NCI-H1930 (cell line): ENCODE data around the gene HIBADH.
A peak's percentile ranks its signal among the peaks of the same experiment; 100 is the strongest.
"Not testable (repeated sequence)": the region's sequence is repeated elsewhere in the genome, so short reads cannot be mapped to it uniquely, and the experiment has no call there.

Experiments
- DNase-seq, 2 experiments: peaks; one replicate each; lab custom pipeline; 2025; lab: John Stamatoyannopoulos, UW

The HIBADH gene

DNA sequence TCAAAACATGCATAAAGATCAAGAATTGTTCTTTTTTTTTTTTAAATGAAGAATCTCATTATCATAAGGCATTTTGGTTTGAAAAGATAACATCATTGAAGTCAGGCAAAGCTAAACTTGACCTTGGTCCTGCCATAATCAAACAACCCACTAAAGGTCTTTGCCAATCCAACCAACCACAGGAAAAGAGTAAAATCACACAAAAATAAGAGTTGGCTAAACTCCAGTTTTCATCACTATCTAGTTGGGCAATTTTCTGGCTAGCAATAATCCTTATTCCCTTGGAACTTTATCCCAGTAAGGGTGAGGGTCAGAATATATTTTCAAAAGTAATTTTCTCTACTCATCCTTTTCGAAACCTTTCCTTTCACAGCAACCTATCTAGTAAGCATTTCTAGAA, 62.4 kb downstream of the HIBADH start:
- DNase-seq = no peak

DNA sequence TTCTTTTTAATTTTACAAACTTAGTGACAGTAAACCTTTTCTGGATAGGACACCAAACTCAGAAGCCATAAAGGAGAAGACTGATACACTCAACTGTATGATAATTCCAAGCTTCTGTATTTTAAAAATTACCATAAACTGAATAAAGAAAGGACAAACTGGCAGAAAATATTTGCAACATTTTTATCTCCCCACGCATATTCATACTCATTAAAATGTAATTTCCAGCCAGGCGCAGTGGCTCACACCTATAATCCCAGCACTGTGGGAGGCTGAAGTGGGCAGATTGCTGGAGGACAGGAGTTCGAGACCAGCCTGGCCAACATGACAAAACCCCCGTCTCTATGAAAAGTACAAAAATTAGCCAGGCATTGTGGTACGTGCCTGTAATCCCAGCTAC, 67.7 kb downstream of the HIBADH start:
- no peak for DNase-seq

- no peak for DNase-seq
These were observed 69.5 kb downstream of the HIBADH start for GRCh38 chr7:27593226-27593625.

- DNase-seq = no peak
These were observed 72.3 kb downstream of the HIBADH start for GRCh38 chr7:27590416-27590815.

GRCh38 chr7:27587429-27587828, 75.3 kb downstream of the HIBADH start:
- no peak for DNase-seq

DNA sequence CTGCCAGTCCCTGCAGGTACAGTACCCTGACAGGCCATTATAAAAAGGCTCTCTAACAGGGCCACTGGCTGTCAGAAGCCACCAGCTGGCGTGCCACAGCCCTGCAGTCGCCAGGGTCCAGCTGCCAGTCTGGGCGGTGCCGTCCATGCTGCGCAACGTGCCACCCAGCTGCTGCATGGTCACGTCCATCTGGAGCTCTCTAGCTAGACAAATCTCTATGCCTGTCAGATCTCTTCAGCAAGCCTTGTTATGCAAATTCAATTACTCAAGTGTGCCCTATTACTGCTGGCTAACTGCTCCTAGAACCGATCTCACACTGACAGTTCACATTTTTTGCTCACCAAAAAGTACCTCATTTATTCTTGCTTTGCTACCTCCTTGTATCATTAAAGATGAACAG, 75.9 kb downstream of the HIBADH start:
- no peak for DNase-seq

DNA sequence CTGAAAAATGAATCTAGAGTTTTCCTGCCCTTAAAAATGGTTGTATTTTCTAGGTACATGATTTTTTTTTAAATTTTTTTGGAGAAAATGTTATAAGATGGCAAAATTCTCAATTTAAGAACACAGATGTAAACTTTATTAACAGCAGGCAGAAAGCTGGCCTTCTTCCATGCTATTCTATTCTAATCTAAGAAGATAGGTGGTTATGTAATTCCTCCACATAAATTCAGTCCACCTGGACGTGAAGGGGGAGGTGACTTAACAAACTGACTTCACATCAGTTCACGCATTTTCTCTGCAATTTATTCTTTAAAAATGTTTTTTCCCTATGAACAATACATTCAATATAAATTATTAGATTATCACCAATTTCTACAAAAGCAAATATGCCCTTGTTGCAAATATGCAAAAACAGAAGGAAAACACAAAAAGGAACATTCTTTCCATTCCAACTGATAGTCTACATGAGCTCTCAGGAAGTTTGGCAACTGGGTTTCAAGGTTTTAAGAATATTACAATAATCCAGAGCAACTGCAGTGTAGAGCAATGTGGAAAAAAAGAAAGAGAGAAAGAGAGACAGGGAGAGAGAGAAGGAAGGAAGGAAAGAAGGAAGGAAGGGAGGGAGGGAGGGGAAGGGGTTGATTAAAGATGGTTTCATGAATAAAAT, 76.8 kb downstream of the HIBADH start:
- DNase-seq = no peak

DNA sequence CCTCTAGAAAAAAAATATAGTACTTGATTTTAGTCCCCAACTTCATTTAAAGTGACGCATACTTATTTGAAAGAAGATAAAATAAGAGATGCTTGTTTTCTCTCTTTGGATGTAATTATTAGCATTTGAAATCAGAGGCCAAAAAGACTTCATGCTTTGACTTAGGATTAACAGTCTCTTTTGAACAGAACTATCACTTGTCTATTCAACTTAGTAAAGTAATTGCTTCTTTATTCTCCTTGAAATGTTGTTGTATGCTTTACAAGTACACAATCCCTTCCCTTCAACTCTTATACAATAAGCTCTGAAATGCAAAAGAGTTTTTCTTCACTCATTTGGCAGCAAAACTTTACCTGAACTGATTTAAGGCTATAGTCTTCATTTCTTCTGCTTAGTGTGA, 80.8 kb downstream of the HIBADH start:
- DNase-seq = no peak

DNA sequence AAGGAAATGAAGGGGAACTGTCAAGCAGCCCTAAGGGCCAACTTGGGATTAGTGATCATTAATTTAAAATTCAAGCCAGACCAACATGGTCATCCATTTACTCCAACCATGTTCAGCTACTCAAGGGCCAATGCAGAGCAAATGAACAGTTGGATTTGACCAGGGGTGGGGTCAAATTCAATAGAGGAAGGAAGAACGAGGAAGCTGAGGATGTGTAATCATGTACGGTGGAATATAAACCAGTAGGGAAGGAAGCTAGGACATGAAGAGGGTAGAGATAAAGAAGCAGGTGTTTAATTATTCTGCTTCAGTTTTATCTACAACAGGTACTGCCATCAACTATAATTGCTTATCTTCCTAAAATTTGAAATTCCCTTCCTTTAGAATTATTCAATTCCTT, 81.6 kb downstream of the HIBADH start:
- no peak for DNase-seq

DNA sequence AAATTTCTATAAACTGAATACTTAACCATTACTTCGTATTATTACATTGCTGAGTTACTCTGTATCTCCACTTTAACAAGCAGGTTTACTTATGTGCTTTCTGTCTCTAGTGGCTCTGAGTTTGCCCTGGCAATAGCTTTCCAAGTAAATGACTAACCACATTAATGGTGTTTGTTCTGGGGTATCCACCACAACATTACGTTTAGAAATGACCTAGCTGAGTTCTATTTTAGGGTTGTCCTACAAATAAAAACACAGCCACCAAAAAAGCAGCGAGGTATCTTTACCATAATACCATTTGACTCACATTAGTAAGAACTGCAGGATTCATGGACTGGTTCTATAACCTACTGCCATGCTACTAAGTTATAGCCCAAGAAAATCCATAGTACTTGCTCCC, 83.1 kb downstream of the HIBADH start:
- DNase-seq = no peak

GRCh38 chr7:27578169-27578568, 84.5 kb downstream of the HIBADH start:
- not testable (repeated sequence) for DNase-seq

DNA sequence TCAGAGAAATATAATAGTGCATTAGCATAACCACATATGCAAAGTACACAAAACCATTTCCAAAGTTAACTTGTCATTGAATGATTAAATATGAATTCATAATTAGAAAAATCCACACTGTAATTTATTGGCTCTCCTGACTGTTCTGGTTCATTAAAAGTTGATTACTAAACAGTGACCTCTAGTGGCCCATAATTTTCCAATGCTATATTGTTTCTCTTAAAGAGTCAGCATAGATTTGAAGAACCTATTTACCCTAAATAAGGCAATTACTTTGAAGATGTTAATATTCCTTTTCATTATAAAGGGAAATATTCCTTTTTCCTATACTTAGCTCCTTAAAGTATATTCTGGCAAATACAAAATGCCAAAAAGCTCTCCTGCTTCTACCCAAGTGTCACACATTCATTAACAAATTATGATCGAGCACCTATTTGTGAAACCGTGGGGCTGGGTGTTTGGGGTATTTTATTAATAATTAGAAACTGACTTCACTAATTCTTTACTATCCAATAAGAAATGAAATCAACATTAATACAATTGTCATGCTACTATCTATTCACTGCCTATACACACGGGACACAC, 86.2 kb downstream of the HIBADH start:
- DNase-seq = peak in 1 of 2 experiments; percentile 36

- DNase-seq = no peak
These were observed 87.1 kb downstream of the HIBADH start for GRCh38 chr7:27575613-27576012.

- no peak for DNase-seq
These were observed 93.6 kb downstream of the HIBADH start for GRCh38 chr7:27569106-27569505.

DNA sequence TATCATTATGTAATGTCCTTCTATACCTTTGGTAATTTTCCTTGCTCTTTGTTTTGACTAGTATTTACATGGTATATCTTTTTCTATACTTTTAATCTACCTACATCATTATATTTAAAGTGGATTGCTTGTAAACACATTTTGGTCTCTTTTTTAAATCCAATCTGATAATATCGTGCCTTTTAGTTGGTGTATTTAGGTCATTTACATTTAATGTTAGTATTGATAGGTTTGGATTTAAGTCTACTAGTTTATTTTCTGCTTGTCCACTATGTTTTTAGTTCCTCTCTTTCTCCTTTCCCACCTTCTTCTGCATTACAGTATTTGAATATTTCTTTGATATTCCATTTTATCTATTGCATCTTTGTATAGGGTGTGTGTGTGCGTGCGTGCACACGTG, 95.4 kb downstream of the HIBADH start:
- DNase-seq = no peak

DNA sequence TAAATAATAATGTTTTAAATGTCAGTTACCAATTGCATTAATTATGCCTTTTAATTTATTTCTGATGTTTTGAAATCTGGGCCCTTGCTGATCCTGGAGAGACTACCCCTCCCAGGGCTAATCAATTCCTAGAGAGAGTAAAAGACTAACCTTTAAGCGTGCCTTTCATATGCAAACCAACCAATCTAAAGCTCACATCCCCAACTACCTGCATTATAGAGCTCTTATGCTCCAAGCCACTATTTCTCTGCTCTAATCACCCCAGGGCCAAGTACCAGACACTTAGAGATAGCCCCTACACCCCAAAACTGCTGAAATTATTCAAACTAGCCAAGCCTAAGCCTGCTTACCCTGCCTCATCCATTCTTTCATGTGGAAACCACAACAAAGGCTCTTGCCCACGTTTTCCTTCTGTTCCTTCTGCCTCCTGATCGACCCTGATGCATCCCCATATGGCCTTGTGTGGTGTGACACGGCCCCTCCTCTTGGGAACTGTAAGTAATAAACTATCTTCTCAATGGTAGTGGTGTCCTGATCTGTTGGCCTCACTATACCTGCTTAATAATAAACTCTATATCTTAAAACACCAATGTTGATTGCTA, 97.7 kb downstream of the HIBADH start:
- no peak for DNase-seq

DNA sequence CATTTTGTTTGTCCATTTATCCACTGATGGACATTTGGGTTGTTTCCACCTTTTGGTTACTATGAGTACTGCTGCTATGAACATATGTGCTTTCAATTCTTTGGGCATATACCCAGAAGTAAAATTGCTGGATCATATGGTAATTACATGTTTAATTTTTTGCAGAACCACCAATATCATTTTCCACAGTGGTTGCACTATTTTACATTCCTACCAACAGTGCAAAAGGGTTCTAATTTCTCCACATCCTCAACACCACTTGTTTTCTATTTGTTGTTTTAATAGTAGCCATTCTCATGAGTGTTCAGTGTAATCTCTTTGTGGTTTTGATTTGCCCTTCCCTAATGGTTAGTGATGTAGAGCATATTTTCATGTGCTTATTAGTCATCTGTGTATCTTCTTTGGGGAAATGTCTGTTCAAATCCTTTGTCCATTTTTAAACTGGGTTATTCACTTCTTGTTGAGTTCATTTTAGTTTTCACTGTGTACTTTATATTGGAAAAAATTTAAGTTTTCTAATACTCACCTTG, 101.9 kb downstream of the HIBADH start:
- no peak for DNase-seq

- DNase-seq = no peak
These were observed 107.0 kb downstream of the HIBADH start for GRCh38 chr7:27555670-27556069.

DNA sequence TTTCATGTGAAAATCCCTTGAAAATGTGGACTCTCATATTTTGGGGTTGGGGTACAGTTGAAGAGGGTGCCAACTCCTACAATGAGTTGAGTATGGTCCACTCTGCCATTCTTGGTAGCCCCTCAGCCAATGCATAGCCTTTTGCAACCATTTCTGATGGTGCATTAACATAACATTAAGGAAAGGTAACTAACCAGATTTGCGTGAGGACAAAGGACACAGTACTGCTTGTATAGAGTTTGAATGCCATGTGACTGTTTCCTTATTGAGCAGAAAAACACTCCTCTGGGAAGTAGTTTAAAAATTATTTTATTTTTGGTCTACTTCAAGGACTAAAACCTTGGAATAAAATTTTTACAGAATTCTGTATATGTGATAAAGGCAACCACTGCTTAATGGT, 107.9 kb downstream of the HIBADH start:
- DNase-seq = no peak

- DNase-seq = no peak
These were observed 109.4 kb downstream of the HIBADH start for GRCh38 chr7:27553273-27553672.

DNA sequence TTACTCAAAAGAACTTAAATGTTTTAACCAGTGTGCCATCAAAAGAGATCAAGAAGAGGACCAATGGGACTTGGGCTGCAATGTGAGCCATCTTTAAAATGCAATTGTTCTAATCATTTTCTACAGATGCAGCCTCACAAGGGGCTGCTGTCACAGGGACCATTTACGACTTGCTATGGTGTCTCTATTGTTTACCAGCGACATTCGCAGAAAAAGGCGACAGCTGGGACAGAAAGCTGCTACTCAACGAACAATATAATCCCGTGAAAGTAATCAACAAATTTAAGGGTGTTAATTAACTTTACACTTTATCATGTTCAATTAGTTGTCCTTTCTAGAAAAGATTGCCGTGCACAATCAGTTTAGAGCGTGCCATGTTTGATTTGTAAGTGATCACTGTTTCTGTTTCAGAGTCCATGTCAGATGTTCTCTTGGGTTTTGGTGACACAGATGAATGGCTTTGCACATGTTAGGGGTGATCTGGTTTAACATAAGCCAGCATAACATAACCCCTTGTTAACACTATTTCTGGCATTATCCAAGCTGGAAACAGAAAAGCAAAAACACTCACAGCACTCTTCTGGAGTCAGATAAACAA, 110.8 kb downstream of the HIBADH start:
- peak; percentile 68 to 74 for DNase-seq

GRCh38 chr7:27549606-27550005, 113.1 kb downstream of the HIBADH start:
- no peak for DNase-seq

GRCh38 chr7:27548304-27548703, 114.4 kb downstream of the HIBADH start:
- no peak for DNase-seq
